ENCODE measurements around the gene TPGS1.

TPGS1 gene

GRCh38 chr19:539429-540030 is 32.2 kb downstream of the TPGS1 start:
- DNase-seq (ENCODE audit: low read depth in 2 of 2), result no peak

- DNase-seq (ENCODE audit: low read depth in 2 of 2), result no peak
Observed at GRCh38 chr19:540867-541637, 33.8 kb downstream of the TPGS1 start.

- no peak for DNase-seq (ENCODE audit: low read depth in 2 of 2)
Observed at GRCh38 chr19:541699-542098, 34.4 kb downstream of the TPGS1 start.

GRCh38 chr19:542173-542866 is 35.0 kb downstream of the TPGS1 start:
- no peak for DNase-seq (ENCODE audit: low read depth in 2 of 2)

- peak; percentile 60 to 68 for DNase-seq (ENCODE audit: low read depth in 2 of 2)
Observed at GRCh38 chr19:543910-544608, 36.8 kb downstream of the TPGS1 start, which contains the start of gene GZMM. Gene GZMM, plus strand, starts transcription at chr19:544053. Its CDS starts 19 bp downstream, at chr19:544072.

- no peak for DNase-seq (ENCODE audit: low read depth in 2 of 2)
Observed at GRCh38 chr19:547117-547516, 39.8 kb downstream of the TPGS1 start.

- DNase-seq (ENCODE audit: low read depth in 2 of 2), result no peak
Observed at GRCh38 chr19:547836-548720, 40.8 kb downstream of the TPGS1 start.

GRCh38 chr19:548886-549830 is 41.9 kb downstream of the TPGS1 start:
- DNase-seq (ENCODE audit: low read depth in 2 of 2), result no peak

GRCh38 chr19:554817-555216 is 47.5 kb downstream of the TPGS1 start:
- DNase-seq (ENCODE audit: low read depth in 2 of 2), result no peak

GRCh38 chr19:555474-555808 is 48.1 kb downstream of the TPGS1 start:
- DNase-seq (ENCODE audit: low read depth in 2 of 2), result no peak

GRCh38 chr19:556611-557382 is 49.5 kb downstream of the TPGS1 start:
- DNase-seq (ENCODE audit: low read depth in 2 of 2), result no peak

GRCh38 chr19:558770-559439 is 51.6 kb downstream of the TPGS1 start:
- no peak for DNase-seq (ENCODE audit: low read depth in 2 of 2)

GRCh38 chr19:560121-560520 is 52.8 kb downstream of the TPGS1 start:
- no peak for DNase-seq (ENCODE audit: low read depth in 2 of 2)

GRCh38 chr19:566403-566802 is 59.1 kb downstream of the TPGS1 start:
- no peak for DNase-seq (ENCODE audit: low read depth in 2 of 2)

- no peak for DNase-seq (ENCODE audit: low read depth in 2 of 2)
Observed at GRCh38 chr19:566844-567243, 59.5 kb downstream of the TPGS1 start.

- no peak for DNase-seq (ENCODE audit: low read depth in 2 of 2)
Observed at GRCh38 chr19:567296-567900, 60.1 kb downstream of the TPGS1 start.

Data from stimulated activated CD8-positive, alpha-beta memory T cell treated with anti-CD3 and anti-CD28 coated beads, Interleukin-2, amount 100 ng/mL, for 48 hours (primary cell).